Measurements from ENCODE around the gene B4GALT4.

GRCh38 chr3:119228373-119229145 is 12.1 kb downstream of the B4GALT4 start:
- TF ChIP-seq CTCF (IDR thresholded peaks at IDR 0.05) (no peak), POLR2A (IDR thresholded peaks at IDR 0.05) (no peak), EP300 (IDR thresholded peaks at IDR 0.05) (no peak)

Data from tibial nerve (tissue), 4 donors.